Gastrocnemius medialis (tissue), 4 donors: Measurements from ENCODE around the gene MX1. TPM values are rescaled to one million over a fixed set of nuclear protein-coding genes. Genes with fewer than 3 reads are reported as not detected.

Experiments
- ATAC-seq, 2 donors: fragments of 150-250 bp; one replicate each; pipeline ENCODE4 v1.9.1; 2016
- DNase-seq, 2 donors: peaks; one replicate each; pipeline ENCODE4 v3.0.0-alpha.2; 2019
- H3K27ac ChIP-seq, 4 donors: fragments of 200-600 bp; sonication (generic); 1 replicate in 1 of 4; 2 replicates in 3 of 4; pipeline ENCODE4 v1.5.1; 2016 to 2018; ENCODE audit warnings: mild to moderate bottlenecking in 2 of 4, moderate library complexity in 1 of 4
- H3K27me3 ChIP-seq, 3 donors: fragments of 200-600 bp; sonication (generic) in 2 of 3; 1 replicate in 1 of 3; 2 replicates in 2 of 3; pipeline versions ENCODE4 v1.5.1 to v1.6.0; 2016 to 2019; ENCODE audit warnings: mild to moderate bottlenecking in 1 of 3, moderate library complexity in 1 of 3
- H3K36me3 ChIP-seq, 2 donors: fragments of 200-600 bp; sonication (generic) in 1 of 2; one replicate each; pipeline ENCODE4 v1.5.1; 2017 to 2018
- H3K4me1 ChIP-seq, 2 donors: fragments of 200-600 bp; sonication (generic) in 1 of 2; one replicate each; pipeline ENCODE4 v1.5.1; 2016 to 2017; ENCODE audit warnings: mild to moderate bottlenecking in 2 of 2
- H3K4me3 ChIP-seq, 4 donors: fragments of 200-600 bp; sonication (generic) in 3 of 4; 1 replicate in 1 of 4; 2 replicates in 3 of 4; pipeline ENCODE4 v1.5.1; 2016 to 2019; ENCODE audit warnings: mild to moderate bottlenecking in 2 of 4
- H3K9me3 ChIP-seq, 3 donors: fragments of 200-600 bp; sonication (generic) in 2 of 3; 1 replicate in 1 of 3; 2 replicates in 2 of 3; pipeline ENCODE4 v1.5.1; 2016 to 2019
- CTCF ChIP-seq, 5 experiments: fragments of 450-650 bp in 3 of 5; fragments of 200-600 bp in 2 of 5; sonication (generic) in 2 of 5; IDR thresholded peaks in 4 of 5; conservative IDR thresholded peaks in 1 of 5; 1 replicate in 4 of 5; 2 replicates in 1 of 5; pipeline ENCODE4 v1.5.1; 2016 to 2019; ENCODE audit warnings: antibody characterized with exemption in 5 of 5, mild to moderate bottlenecking in 3 of 5, moderate library complexity in 3 of 5
- POLR2A ChIP-seq, 2 donors: fragments of 450-650 bp; IDR thresholded peaks; one replicate each; pipeline ENCODE4 v1.6.1; 2017; ENCODE audit warnings: antibody characterized with exemption in 2 of 2, mild to moderate bottlenecking in 2 of 2, moderate library complexity in 2 of 2
- in situ Hi-C, 4 donors: fragments of 200-750 bp; cut with MboI; loops; one replicate each; pipeline versions ENCODE4 v1.15.0 to v1.8.0; 2017; ENCODE audit warnings: low sequenced_read_pairs in 4 of 4
- intact Hi-C: fragments of 100-400 bp; cut with DNase I; formaldehyde crosslinking; loops from one replicate; pipeline ENCODE4 v1.15.1; 2023; ENCODE audit warnings: low total_unique reads
- total RNA-seq, 4 donors: library from RNA; depleted of rRNA; stranded (reverse); fragments of >200 nt; gene quantifications; one replicate each; pipeline versions ENCODE4 v1.1.0 to v1.2.3, GENCODE V29; 2016

Gene MX1
- total RNA-seq, 4 donors from 2014 or later, result 2.5 to 10.0 (median 5.7) TPM

GRCh38 chr21:41503331-41503730, 77.3 kb downstream of the MX1 start:
- no peak for ATAC-seq
- TF ChIP-seq POLR2A (IDR thresholded peaks at IDR 0.05) (no peak), CTCF (IDR thresholded peaks at IDR 0.05 in 4 of 5, conservative IDR thresholded peaks at IDR 0.05 in 1 of 5) (no peak)
- intact Hi-C loops, result no loop called here

GRCh38 chr21:41504030-41504429, 78.0 kb downstream of the MX1 start:
- H3K4me1 ChIP-seq, result peaks cover 0 to 3% of the 10 kb centered on the region in 2 donors
- H3K4me3 ChIP-seq, result no peak overlapping the region
- intact Hi-C loops (no loop called here), in situ Hi-C loops (no loop called here)
- TF ChIP-seq CTCF (IDR thresholded peaks at IDR 0.05 in 4 of 5, conservative IDR thresholded peaks at IDR 0.05 in 1 of 5), result no peak
- no peak for TF ChIP-seq POLR2A (IDR thresholded peaks at IDR 0.05)
- H3K36me3 ChIP-seq, result no peaks in the 10 kb centered on the region
- no peaks in the 10 kb centered on the region for H3K9me3 ChIP-seq
- peaks cover 31 to 39% (median 36%) of the 10 kb centered on the region in 3 donors for H3K27me3 ChIP-seq
- no peak overlapping the region for H3K27ac ChIP-seq
- ATAC-seq (no peak), DNase-seq (no peak)

More at GRCh38 chr21:41503331-41503730, 77.3 kb downstream of the MX1 start:
- Histone ChIP-seq H3K27ac (no peak overlapping the region), H3K9me3 (no peaks in the 10 kb centered on the region), H3K36me3 (no peaks in the 10 kb centered on the region), H3K4me1 (peaks cover 0 to 3% of the 10 kb centered on the region in 2 donors), H3K4me3 (no peak overlapping the region), H3K27me3 (peaks cover 26 to 32% (median 29%) of the 10 kb centered on the region in 3 donors)
- in situ Hi-C loops, result no loop called here
- no peak for DNase-seq

GRCh38 chr21:41506005-41506594, 80.1 kb downstream of the MX1 start:
- intact Hi-C loops, result no loop called here
- TF ChIP-seq CTCF (IDR thresholded peaks at IDR 0.05 in 4 of 5, conservative IDR thresholded peaks at IDR 0.05 in 1 of 5), result no peak
- no peak for TF ChIP-seq POLR2A (IDR thresholded peaks at IDR 0.05)
- H3K36me3 ChIP-seq, result no peaks in the 10 kb centered on the region
- H3K9me3 ChIP-seq, result no peaks in the 10 kb centered on the region
- DNase-seq (no peak), ATAC-seq (no peak)
- in situ Hi-C loops, result no loop called here
- H3K4me3 ChIP-seq, result no peak overlapping the region
- peaks cover 0 to 3% of the 10 kb centered on the region in 2 donors for H3K4me1 ChIP-seq
- peaks cover 30 to 50% (median 30%) of the 10 kb centered on the region in 3 donors for H3K27me3 ChIP-seq
- no peak overlapping the region for H3K27ac ChIP-seq

- Histone ChIP-seq H3K4me3 (peak overlapping the region in 1 of 4 donors; percentile 25), H3K9me3 (no peaks in the 10 kb centered on the region), H3K27ac (no peak overlapping the region), H3K27me3 (peaks cover 28 to 50% (median 30%) of the 10 kb centered on the region in 3 donors), H3K36me3 (no peaks in the 10 kb centered on the region), H3K4me1 (peaks cover 0 to 3% of the 10 kb centered on the region in 2 donors)
- in situ Hi-C loops, result no loop called here
- intact Hi-C loops, result no loop called here
- DNase-seq (no peak), ATAC-seq (no peak)
- no peak for TF ChIP-seq CTCF (IDR thresholded peaks at IDR 0.05 in 4 of 5, conservative IDR thresholded peaks at IDR 0.05 in 1 of 5)
- TF ChIP-seq POLR2A (IDR thresholded peaks at IDR 0.05), result no peak
Measured at GRCh38 chr21:41506611-41507520, 80.8 kb downstream of the MX1 start.
